ENCODE measurements around the gene GPR142. TPM values are rescaled to one million over a fixed set of nuclear protein-coding genes. Genes with fewer than 3 reads are reported as not detected.

Gene GPR142
- total and polyA plus RNA-seq, 2 experiments from 2014 or later: not detected

DNA sequence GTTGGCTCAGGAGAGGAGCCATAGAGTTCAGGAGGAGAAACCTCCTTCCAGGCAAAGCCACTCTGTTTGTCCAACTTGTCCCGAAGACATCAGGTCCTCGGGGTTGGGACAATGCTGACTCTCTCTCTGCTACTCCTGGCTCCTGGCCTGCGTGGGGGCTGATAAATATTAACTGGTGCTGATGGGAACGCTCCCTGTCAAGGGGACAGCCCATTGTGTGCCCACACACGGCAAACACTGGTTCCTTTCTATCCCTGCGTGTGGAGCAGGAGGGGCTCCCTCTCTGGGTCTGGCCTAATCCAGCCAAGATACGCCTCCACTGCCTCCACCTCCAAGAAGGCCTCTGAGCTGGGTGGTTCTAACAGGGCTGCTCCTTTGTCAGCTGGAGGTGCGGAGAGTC lies 36.9 kb upstream of the GPR142 start:
- TF ChIP-seq EZH2phosphoT487 (IDR thresholded peaks at IDR 0.05; ENCODE audit: insufficient read depth, low read depth) (no peak), EZH2 (IDR thresholded peaks at IDR 0.05; ENCODE audit: insufficient read depth, poor library complexity, severe bottlenecking) (no peak)
- Histone ChIP-seq H3K27ac (no peak overlapping the region), H3K9me3 (ENCODE audit: low read depth) (no peaks in the 10 kb centered on the region), H3F3A (ENCODE audit: insufficient read depth) (no peaks in the 10 kb centered on the region), H3K9me2 (ENCODE audit: insufficient read depth) (no peaks in the 10 kb centered on the region), H4K20me1 (ENCODE audit: insufficient read depth) (no peaks in the 10 kb centered on the region), H2AFZ (no peak overlapping the region), H3K27me3 (replicated peaks; ENCODE audit: insufficient read depth) (peaks cover 14% of the 10 kb centered on the region), H3K4me1 (ENCODE audit: insufficient read depth) (no peaks in the 10 kb centered on the region), H3K79me2 (ENCODE audit: insufficient read depth) (no peaks in the 10 kb centered on the region), H3K4me2 (ENCODE audit: unreplicated experiment) (no peak overlapping the region), H3K4me3 (no peak overlapping the region), H3K9ac (no peak overlapping the region), H3K36me3 (ENCODE audit: low read depth) (no peaks in the 10 kb centered on the region)
- in situ Hi-C loops (cut with MboI): no loop called here
- WGBS, 2 experiments (ENCODE audit: low coverage in 1 of 2, low lambda C conversion rate in 2 of 2, missing lambda C conversion rate in 2 of 2): 43 to 52% methylated on average over 8 of the region's 8 CpGs
- no peak for DNase-seq

DNA sequence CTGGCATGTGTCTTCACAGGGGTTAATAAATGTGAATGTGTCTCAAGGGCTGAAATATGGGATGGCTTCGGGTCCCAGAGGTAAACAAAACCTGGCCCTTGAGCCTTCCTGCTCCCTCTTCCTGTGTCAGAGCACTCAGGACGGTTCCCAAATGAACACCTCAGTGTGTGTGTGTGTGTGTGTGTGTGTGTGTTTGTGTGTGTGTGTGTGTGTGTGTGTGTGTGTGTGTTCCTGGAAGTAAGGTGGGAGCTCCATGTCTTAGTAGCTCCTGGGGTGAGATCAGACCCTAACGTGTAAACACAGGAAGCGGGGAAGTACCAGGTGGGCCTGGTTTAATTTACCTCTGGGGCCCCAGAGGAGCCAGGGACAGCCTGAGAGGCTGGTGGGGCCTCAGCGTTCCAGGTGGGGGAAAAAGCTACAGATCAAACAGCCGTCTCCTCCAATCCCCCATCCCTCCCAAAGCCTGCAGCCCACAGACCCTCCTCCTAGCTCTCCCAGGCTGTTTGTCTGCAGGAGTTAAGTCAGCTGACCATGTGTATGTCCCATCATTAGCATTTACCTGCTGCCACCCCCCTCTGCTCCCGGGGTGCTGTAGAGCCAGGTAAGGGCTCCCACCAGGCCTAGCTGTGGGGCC lies 35.2 kb upstream of the GPR142 start:
- Histone ChIP-seq H3K36me3 (ENCODE audit: low read depth) (no peaks in the 10 kb centered on the region), H4K20me1 (ENCODE audit: insufficient read depth) (no peaks in the 10 kb centered on the region), H3K9me2 (ENCODE audit: insufficient read depth) (no peaks in the 10 kb centered on the region), H3K27ac (no peak overlapping the region), H2AFZ (no peak overlapping the region), H3K4me3 (no peak overlapping the region), H3K4me2 (ENCODE audit: unreplicated experiment) (no peak overlapping the region), H3K4me1 (ENCODE audit: insufficient read depth) (no peaks in the 10 kb centered on the region), H3K27me3 (replicated peaks; ENCODE audit: insufficient read depth) (peaks cover 10% of the 10 kb centered on the region; the same call in 1 of the 2 replicates), H3F3A (ENCODE audit: insufficient read depth) (no peaks in the 10 kb centered on the region), H3K9me3 (ENCODE audit: low read depth) (no peaks in the 10 kb centered on the region), H3K79me2 (ENCODE audit: insufficient read depth) (no peaks in the 10 kb centered on the region), H3K9ac (no peak overlapping the region)
- in situ Hi-C loops (cut with MboI): no loop called here
- WGBS, 2 experiments (ENCODE audit: low coverage in 1 of 2, low lambda C conversion rate in 2 of 2, missing lambda C conversion rate in 2 of 2): 24 to 29% methylated on average over 7 of the region's 7 CpGs
- no peak for DNase-seq
- no peak for TF ChIP-seq EZH2phosphoT487 (IDR thresholded peaks at IDR 0.05; ENCODE audit: insufficient read depth, low read depth)
- TF ChIP-seq EZH2 (IDR thresholded peaks at IDR 0.05; ENCODE audit: insufficient read depth, poor library complexity, severe bottlenecking): no peak

DNA sequence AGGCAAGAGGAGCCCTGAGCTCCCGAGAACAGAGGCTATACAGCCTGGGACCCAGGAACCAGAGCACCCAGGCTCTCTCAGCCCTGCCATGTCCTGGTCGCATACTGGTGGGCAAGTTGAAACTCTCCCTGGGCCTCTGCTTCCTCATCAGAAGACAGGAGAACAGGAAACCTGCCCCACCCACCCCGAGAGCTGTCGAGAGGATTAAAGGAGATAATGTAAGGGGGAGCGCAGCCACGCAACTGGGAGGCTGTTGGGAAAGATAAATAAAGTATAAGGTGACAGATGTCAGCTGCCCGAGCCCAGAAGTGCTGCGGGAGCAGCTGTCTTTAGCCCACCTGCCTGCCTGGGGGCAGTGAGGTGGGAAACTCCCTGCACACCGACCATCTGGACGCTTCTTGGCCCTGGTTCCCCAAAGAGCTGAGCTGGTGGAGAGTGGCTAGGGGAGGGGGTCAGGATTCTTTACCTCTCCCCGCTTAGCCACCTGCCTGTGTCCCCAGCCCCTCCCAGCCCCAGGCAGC lies 34.5 kb upstream of the GPR142 start:
- Histone ChIP-seq H3K27me3 (replicated peaks; ENCODE audit: insufficient read depth) (peaks cover 15% of the 10 kb centered on the region; the same call in 1 of the 2 replicates), H3K9me3 (ENCODE audit: low read depth) (no peaks in the 10 kb centered on the region), H3K9ac (no peak overlapping the region), H3F3A (ENCODE audit: insufficient read depth) (no peaks in the 10 kb centered on the region), H3K4me1 (ENCODE audit: insufficient read depth) (no peaks in the 10 kb centered on the region), H3K4me3 (no peak overlapping the region), H4K20me1 (ENCODE audit: insufficient read depth) (no peaks in the 10 kb centered on the region), H3K4me2 (ENCODE audit: unreplicated experiment) (no peak overlapping the region), H3K9me2 (ENCODE audit: insufficient read depth) (no peaks in the 10 kb centered on the region), H3K36me3 (ENCODE audit: low read depth) (no peaks in the 10 kb centered on the region), H2AFZ (no peak overlapping the region), H3K27ac (no peak overlapping the region), H3K79me2 (ENCODE audit: insufficient read depth) (no peaks in the 10 kb centered on the region)
- in situ Hi-C loops (cut with MboI): no loop called here
- no peak for DNase-seq
- TF ChIP-seq EZH2phosphoT487 (IDR thresholded peaks at IDR 0.05; ENCODE audit: insufficient read depth, low read depth): no peak
- TF ChIP-seq EZH2 (IDR thresholded peaks at IDR 0.05; ENCODE audit: insufficient read depth, poor library complexity, severe bottlenecking): no peak
- WGBS, 2 experiments (ENCODE audit: low coverage in 1 of 2, low lambda C conversion rate in 2 of 2, missing lambda C conversion rate in 2 of 2): 25 to 27% methylated on average over 11 of the region's 11 CpGs

DNA sequence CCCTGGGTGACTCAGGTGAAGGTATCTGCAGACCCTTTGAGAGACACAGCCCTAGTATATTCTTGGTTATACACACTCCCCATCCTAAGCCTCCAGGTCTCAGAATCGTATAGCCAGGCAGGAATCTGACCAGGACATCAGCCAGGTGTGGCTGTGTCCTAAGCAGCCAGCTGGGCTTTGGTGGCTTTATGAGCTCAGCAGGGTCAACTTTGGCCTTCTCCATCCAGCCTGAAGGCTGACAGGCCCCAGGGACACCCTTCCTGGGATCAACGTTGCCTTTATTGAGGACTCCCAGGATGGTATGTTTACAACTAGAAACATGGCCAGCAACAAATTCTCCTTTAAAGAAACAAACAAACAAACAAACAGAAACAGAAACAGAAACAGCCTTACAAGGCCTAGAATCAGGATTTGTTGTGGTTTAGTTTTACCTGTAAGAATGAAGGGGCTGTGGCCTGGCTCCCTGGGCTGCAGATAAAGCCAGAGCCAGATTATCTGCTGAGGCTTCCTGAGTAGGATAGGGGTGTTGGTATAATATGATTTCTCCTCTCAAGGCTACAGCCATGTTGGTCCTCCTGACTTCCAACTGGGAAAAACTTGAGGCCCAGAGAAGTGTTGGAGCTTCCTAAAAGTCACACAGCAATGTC lies 32.8 kb upstream of the GPR142 start:
- no peaks in the 10 kb centered on the region for H3K9me2 ChIP-seq (ENCODE audit: insufficient read depth)
- in situ Hi-C loops (cut with MboI): no loop called here
- no peak overlapping the region for H3K4me3 ChIP-seq
- no peaks in the 10 kb centered on the region for H4K20me1 ChIP-seq (ENCODE audit: insufficient read depth)
- H3K79me2 ChIP-seq (ENCODE audit: insufficient read depth): no peaks in the 10 kb centered on the region
- no peaks in the 10 kb centered on the region for H3K4me1 ChIP-seq (ENCODE audit: insufficient read depth)
- no peaks in the 10 kb centered on the region for H3F3A ChIP-seq (ENCODE audit: insufficient read depth)
- H3K4me2 ChIP-seq (ENCODE audit: unreplicated experiment): no peak overlapping the region
- no peak overlapping the region for H2AFZ ChIP-seq
- WGBS, 2 experiments (ENCODE audit: low coverage in 1 of 2, low lambda C conversion rate in 2 of 2, missing lambda C conversion rate in 2 of 2): 33 to 39% methylated on average over 2 of the region's 2 CpGs
- H3K9me3 ChIP-seq (ENCODE audit: low read depth): no peaks in the 10 kb centered on the region
- TF ChIP-seq EZH2 (IDR thresholded peaks at IDR 0.05; ENCODE audit: insufficient read depth, poor library complexity, severe bottlenecking): no peak
- TF ChIP-seq EZH2phosphoT487 (IDR thresholded peaks at IDR 0.05; ENCODE audit: insufficient read depth, low read depth): no peak
- peak; percentile 19 for DNase-seq
- H3K27ac ChIP-seq: no peak overlapping the region
- H3K27me3 ChIP-seq (replicated peaks; ENCODE audit: insufficient read depth): peaks cover 15% of the 10 kb centered on the region
- H3K9ac ChIP-seq: no peak overlapping the region
- no peaks in the 10 kb centered on the region for H3K36me3 ChIP-seq (ENCODE audit: low read depth)
